CD4-positive, alpha-beta T cell treated with Interferon alpha-2 for 1 hour (primary cell): ENCODE measurements around the gene CFAP97.
A peak's percentile ranks its signal among the peaks of the same experiment; 100 is the strongest.
"Not testable (repeated sequence)": the region's sequence is repeated elsewhere in the genome, so short reads cannot be mapped to it uniquely, and the experiment has no call there.

Source experiments
- DNase-seq, 2 donors: peaks; one replicate each; pipeline ENCODE4 v3.0.0-alpha.2; 2020 to 2022

CFAP97 gene

DNA sequence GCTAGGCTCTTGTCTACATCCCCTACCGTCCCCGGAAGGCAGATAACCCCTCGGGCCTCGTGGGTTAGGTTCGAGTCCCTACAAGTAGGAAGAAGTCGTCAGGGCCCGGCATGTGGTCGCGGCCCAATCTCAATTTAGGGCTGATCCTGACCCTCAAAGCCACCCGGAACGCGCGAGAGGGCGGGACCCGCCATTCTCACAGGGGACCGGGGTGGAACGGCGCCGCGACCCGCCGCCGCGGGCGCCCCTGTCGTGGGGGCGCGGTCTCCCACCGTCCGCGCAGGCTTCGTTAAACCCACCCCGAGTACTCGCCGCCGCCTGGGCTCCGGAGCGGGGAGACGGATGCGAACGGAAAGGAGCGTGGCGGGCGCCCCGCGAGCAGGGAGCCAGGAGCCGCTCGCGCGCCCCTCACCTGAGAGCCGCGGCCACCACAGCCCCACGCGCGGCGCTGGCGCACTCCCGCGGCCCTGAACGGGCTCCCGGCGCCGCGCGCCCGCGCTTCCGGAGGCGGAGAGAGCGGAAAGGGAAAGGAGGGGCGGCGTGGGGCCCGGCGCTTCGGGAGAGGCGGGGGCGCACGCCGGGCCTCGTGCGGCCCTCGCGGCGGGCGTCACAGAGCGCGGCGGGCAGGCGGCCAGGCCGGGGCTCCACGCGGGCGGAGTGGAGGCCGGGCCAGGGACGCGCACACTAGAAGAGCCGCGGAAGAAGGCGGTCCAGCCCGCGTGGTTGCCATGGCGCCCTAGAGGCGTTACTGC is at the start of gene CFAP97:
Gene CFAP97 (minus strand): TSS at position 515 of the 752 bp plus-strand sequence. CDS start 12,804 bp downstream, outside the sequence.
- DNase-seq = peak; percentile 85 to 90

DNA sequence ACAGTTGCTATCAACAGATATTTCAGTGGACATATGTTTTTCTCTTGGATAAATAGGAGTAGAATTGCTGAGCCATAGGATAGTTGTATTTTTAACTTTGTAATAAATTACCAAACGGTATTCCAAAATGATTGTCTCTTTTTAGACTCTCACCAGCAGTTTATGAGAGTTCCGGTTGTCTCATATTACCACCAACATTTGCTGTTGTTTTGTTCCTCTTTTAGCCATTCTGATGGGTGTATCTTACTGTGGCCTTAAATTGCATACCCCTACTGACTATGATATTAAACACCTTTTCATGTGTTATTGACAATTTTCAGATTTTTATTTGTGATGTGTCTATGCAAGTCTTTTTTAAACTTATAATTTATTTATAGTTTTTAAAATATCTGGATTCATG is 45.3 kb upstream of the CFAP97 start:
- DNase-seq = no peak

DNA sequence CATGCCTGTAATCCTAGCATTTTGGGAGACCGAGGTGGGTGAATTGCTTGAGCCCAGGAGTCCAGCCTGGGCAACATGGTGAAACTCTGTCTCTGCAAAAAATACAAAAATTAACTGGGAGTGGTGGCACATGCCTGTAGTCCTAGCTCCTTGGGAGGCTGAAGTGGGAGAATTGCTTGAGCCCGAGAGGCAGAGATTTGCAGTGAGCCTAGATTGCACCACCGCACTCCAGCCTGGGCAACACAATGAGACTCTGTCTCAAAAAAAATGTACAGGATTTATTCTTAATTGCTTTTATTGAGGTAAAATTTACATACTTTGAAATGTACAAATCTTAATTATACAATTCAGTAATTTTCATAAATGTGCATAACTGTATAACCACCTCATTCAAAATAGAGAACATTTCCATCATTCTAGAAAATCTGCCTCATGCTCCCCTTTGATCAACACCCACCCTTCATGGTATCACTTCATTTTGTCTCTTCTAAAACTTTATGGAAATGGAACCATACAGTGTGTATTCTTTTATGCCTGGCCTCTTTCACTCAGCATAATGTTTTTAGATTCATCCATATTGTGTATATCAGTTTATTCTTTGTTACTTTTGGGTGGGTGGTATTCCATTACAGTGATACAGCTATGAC is 44.7 kb upstream of the CFAP97 start:
- DNase-seq = no peak

DNA sequence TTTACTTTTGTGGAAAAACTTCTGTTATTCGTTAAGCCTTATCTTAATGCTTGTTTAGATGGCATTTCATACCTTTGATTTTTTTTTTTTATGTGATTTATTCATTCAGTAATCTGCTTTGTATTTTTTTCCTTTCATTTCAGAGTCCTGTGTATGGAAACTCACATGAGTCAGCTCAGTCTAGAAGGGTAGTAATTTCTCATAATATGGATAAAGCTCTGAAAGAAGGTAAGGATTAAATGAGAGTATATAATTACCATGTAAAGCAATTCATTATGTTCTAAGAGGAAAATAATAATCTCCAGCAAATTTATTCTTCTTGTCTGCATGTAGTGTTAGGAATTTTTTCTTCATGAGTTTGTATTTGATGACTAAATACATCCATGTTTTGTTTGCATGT is 43.4 kb upstream of the CFAP97 start:
- DNase-seq = no peak

DNA sequence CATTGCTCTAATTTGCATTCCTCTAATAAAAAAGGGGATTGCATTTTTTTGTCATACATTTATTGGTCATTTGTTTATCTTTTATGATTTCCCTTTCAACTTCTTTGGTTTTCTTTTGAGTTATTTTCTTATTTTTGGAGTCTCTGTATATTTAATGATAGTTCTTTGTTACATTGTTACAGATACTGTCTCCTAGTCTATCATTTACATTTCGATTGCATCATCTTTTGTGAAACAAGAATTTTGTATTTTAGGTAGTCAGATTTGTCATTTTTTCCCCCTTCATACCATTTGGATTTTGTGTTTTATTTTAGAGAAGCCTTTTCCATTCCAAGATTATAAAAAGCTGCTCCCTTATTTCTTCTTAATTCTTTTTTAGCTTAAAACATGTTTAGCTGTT is 42.7 kb upstream of the CFAP97 start:
- DNase-seq = no peak

DNA sequence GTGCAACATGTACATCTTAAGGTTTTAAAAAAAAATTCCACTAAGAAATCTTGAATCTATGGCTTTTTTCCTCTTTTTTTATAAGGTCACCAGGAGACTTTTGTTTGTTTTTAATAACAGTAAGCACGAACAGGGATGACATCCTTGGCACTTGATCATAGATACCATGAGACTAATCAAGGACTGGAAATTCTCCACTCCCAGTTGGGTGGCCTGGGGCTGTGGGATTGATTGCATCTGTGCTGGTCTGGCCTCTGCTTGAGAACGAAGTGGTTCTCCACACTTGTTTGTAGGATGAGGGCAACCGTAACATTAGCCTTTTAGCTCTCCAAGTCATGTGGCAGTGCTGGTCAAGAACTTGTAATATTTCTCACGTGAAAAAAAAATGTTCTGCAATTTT is 41.0 kb upstream of the CFAP97 start:
- DNase-seq = no peak

DNA sequence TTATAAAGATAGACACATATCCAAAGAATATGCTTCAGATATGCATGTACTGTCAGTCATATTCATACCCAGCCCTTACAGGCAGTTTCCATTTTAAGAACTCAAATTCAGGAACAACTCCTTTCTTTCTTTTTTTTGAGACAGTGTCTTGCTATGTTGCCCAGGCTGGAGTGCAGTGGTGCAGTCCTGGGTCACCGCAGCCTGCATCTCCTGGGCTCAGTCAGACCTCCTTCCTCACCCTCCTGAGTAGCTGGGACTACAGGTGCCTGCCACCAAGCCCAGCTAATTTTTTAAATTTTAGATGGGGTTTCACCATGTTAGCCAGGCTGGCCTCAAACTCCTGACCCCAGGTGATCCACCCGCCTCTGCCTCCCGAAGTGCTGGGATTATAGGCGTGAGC is 40.1 kb upstream of the CFAP97 start:
- DNase-seq = no peak

DNA sequence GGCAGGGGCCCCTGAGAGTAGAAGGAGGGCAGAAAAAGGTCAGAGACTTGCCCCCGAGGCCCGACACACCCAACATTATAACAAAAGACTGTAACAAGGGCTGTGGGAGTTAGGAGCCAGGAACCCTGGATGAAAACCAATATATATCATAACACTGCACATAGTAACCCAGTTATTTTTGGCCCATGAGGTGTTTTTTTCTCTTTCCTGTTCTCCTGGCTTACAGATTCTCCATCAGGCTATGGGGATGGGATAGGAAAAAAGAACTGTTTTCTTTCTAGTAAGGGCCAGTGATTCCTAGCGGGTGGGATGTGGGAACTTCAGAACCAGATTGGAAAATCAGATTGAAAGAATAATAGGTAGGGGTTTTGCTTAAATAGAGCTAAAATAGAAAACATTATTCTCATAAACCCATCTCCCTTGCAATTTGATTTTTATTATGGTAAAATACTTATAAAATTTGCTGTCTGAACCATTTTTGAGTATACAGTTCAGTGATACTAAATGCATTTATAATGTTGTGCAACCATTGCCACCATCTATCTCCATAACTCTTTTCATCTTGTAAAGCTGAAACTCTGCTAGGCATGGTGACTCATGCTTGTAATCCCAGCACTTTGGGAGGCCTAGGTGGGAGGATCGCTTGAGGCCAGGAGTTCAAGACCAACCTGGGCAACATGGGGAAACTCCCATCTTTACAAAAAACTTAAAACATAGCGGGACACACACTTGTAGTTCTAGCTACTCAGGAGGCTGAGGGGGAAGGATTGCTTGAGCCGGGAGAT is 39.1 kb upstream of the CFAP97 start:
- DNase-seq = no peak

DNA sequence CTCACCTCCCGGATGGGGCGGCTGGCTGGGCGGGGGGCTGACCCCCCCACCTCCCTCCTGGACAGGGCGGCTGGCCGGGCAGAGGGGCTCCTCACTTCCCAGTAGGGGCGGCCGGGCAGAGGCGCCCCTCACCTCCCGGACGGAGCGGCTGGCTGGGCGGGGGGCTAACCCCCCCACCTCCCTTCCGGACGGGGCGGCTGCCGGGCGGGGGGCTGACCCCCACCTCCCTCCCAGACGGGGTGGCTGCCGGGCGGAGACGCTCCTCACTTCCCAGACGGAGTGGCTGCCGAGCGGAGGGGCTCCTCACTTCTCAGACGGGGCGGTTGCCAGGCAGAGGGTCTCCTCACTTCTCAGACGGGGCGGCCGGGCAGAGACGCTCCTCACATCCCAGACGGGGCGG is 36.7 kb upstream of the CFAP97 start:
- DNase-seq = not testable (repeated sequence)

DNA sequence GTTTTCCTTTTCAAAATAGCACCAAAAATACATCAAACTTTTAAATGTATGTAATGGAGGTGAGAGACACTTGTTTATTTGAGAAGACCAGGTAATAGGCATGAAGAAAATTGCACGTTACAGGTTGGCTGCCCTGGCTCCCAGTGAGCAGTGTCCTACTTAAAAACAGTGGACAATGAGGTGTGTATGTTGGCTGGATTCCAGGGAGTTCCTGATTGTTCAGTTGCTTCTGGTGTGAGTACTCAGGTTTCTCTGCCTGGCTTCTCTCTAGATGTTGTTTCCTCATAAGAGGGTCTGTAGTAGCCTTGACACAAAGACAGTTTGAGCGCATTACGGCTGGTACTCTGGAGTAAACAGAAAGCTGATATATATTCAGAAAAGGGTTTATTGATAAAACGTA is 35.0 kb upstream of the CFAP97 start:
- DNase-seq = no peak

DNA sequence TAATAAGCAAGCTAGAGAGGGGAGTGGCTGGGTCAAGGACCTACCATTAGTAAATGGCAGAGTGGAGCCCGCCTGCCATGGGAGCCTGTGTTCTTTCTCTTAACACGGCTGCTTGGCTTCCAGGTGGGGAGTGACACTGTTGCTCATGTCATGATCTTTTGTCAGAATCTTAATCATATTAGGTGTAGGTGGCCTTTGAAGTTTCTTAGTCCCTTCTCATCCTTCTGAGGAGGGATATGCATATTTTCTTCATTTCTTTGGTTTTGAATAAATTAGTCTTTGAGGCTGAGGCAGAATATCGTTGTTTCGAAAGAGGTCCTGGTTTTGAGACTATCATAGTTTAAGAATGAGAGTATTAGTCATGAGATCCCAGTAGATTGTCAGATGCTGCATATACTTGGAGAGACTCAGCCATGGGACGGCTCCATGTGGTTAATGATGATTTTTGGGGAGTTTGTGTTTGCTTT is 34.4 kb upstream of the CFAP97 start:
- DNase-seq = no peak

DNA sequence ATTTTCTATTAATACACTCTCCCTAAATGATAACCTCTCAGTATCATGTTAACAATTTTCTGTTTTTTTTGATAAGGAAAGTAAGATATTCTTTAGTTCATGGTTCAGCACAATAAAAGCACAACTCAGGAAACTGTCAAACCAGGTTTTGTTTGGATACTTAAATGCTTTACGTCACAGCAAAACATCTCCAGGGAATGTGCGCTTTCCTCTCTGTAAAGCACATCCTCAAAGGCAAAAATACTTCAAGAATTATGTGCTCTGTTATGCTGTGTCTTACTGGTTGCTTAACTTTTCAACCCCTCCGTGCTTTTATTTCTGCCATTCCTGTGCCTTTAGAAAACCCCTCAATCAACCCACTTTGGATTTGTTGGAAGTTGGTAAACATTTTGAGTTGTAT is 33.4 kb upstream of the CFAP97 start:
- DNase-seq = no peak

DNA sequence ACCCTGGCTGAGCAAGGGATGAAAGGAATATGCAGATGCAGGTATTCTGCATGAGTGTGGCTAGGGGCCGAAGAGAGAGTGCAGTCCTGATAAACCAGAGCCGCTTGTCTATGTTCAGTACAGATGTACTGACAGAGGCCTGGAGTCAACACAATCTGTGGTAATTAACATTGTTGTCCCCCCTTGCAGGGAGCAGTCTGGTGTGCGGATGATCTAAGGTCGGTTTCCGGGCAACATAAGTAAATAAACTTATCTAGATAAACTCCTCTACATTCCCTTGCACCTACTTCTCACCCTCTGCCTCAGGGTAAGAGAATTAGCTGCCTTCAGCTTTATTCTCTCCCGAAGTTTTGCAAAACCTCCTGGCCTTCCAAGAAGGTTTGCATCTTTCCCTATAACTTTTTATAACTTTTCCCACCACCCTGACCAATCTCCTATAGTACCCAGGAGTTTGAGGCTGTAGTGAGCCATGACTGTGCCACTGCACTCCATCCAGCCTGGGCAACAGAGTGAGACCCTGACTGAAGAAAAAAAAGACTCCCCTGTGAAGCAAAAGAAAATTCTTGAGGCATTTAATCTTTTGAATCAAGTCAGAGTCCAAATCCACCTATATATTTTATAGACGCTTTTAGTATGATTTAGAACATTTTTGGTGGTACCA is 32.2 kb upstream of the CFAP97 start:
- DNase-seq = no peak

DNA sequence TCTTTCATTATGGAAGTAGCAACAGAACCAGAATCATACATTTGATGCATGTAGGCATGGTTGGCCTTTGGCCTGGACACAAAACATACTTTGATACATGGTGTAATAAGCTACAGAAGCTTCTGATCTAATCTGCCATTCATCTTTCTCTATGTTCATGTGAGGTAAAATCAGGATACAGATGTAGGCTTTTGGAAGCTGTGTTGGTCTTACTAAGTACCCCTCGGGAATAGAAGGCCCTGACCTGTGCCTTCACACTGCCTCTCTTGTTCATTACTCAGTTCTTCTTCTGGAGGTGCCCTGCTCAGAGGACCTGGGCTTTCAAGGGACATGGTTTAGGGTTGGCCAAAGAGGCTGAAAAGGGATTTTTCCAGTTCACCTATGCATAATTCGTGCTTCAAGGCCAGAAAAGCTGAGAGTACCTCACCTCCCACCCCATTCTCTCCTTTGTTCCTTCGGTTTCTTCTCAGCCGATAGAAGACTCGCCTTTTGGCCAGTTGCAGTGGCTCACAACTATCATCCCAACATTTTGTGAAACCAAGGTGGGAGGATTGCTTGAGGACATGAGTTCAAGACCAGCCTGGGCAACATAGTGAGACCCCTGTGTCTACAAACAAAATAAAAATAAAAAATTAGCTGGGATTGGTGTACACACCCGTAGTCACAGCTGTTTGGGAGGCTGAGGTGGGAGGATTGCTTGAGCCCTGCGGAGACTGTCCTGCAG is 31.5 kb upstream of the CFAP97 start:
- DNase-seq = no peak

DNA sequence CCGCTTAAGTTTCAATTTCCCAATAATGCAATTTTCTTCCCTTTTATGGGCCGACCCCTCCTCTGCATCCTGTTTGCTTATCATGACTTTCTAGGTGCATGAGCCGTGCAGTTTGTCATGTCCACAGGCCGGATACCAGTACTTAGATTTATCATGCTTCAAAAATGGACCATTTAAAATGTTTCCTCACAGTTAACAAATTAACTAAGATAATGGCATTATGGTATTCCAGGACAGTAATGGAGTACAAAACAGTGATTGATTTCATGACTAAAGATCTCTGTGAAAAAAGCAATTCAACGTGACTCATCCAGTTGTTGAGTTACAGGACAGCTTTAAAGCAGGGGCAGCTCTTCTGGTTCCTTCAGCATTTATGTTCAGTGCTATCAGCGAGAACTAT is 28.6 kb upstream of the CFAP97 start:
- no peak for DNase-seq

DNA sequence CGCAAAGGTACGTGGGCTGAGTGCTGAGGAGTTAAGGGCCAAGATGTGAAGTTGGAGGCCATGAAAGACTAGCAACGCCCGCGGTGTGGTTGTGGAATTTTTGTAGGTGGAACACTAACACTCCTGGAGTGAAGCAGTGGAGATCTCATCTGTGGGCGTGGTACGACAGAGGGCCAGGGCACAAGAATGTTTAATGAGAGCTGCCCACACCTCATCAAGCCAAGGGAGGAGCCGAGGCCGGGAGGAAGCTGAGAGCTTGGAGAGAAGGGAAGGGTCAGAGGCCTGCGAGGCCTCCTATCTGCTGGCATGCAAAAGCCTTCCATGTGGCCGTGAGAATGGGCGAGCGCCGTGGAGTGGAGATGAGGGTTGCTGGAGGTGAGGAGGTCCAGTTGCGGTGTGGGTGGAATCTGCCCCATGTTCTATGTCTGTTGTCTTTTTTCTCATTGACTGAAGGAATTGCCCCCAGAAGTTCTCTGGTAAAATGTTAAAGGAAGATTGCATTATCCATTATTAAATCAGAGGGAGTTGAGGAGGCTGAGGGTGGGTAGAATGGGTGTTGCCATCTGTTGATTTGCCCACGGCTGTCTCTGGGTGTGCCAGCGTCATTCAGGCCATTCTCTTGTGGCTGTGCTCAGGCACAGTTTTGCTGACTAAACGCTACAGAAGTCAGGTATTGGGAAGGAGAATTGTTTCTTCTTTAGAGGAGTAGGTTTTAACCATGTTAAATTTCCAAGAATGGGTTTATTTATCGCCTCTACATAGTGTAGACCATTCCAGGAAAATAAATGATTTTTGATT is 25.4 kb upstream of the CFAP97 start:
- no peak for DNase-seq

DNA sequence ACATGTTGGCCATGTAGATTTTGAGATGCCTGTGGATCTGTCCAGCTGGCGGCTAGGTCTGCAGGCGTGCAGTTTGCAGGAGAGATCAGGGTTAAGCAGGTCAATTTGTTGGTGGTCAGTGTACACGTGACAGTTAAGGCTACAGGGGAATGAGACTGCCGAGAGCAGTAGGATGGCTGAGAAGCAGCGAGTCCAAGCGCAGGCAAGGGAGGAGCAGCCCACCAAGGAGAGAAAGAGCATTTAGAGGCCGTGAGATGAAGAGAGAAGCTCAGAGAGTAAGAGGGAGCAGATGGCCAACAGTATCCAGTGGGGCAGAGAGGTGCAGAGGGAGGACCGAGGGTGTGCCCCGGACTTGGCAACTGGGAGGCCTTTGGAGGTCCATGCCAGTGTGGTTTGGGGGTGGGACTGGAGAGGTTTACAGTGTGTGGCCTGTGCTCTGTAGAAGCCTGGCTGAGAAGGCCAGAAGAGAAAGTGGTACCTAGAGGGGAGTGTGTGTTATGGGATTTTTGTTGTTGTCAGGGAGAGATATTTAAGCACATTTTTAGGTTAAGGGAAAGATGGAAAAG is 24.0 kb upstream of the CFAP97 start:
- DNase-seq = no peak

DNA sequence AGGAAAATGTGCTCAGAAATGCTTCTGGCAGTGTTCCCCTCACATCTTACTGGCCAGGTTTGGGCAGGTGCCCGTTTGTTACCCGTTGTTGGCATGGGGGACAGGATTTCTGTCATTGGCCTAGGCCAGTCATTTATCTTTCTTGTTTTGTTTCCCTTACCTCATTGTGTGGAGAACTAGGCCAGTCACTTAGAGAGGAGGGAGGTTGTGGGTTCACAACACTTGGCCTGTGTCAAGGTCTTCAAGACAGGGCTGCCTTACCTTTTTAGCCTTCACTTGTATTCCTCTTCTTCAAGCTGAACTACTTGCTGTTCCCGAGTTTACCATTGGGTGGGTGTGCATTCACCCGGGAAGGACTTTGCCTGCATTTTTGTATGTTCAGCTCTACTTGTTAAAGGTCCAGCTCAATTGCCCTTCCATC is 23.3 kb upstream of the CFAP97 start:
- DNase-seq = no peak

DNA sequence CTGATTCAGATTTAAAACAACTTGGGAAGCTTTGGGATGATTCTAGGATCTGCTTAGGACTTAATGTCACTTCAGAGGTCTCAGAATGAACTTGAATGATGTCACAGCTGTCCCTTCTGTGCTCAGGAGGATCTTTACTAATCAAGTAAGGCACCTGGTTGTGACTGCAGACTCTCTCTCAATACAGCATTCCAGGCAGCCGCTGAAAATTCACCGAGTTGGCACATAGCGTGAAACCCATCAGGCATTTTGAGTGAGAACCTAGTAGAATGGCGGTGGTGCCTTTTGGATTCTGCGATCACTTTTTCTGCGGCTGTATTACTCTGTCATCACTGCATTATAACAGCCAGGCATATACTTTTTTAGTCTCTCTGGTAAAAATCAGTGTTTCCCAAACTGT is 22.1 kb upstream of the CFAP97 start:
- no peak for DNase-seq

DNA sequence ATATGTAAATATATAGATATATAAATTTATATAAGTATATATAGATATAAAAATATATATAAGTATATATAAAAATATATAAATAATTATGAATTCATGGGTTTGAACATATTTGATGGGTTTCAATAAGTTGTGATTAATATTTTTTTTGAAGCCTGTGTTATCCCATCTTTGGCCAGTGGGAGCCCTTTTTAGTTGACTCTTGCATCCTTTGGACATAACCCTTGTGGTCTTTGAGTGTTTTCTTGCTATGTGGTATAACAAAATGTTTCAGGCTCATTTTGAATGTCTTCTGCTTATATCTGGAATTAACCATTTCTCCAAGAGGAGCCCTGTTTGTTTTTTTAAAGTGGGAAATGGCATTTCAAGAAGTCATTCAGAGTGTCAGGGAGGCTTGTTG is 20.8 kb upstream of the CFAP97 start:
- no peak for DNase-seq

DNA sequence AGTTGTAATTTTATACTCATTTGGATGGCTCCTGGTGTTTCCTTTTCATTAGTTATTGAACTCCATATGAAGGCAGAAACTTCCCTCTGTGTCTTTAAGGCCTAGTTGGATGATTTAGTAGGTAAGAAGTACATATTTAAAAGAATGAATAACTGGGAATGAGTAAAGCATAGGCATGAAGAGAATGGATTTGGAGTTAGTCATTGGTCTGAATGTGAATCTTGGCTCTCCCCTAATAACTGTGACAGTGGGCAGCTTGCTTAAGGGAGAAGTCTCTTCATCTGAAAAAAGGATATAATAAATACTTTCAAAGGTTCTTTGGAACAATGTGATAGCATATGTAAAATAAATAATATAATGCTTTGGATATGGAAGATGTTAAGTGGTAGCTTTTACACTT is 18.8 kb upstream of the CFAP97 start:
- no peak for DNase-seq
